Activated CD8-positive, alpha-beta T cell treated with anti-CD3 and anti-CD28 coated beads for 36 hours (primary cell): ENCODE results near the gene HSP90AB1. TPM values are rescaled to one million over a fixed set of nuclear protein-coding genes. Genes with fewer than 3 reads are reported as not detected.

ENCODE experiments used
- ATAC-seq: fragments of 200-7000 bp; cut with Tn5 transposase; one replicate; pipeline ENCODE4 v1.10.0; 2021; ENCODE audit warnings: mild to moderate bottlenecking, moderate library complexity
- CTCF ChIA-PET: fragments of 350-600 bp; sonication (Branson Sonifier 250); formaldehyde crosslinking; loops from one replicate; lab custom pipeline; 2021; ENCODE audit warnings: antibody characterized with exemption; lab: Charles Lee
- POLR2A ChIA-PET: fragments of 350-600 bp; sonication (Branson Sonifier 250); formaldehyde crosslinking; loops from one replicate; lab custom pipeline; 2021; ENCODE audit warnings: antibody characterized with exemption; lab: Charles Lee
- DNase-seq: peaks from one replicate; pipeline ENCODE4 v3.0.0-alpha.2; 2020
- H3K27ac Mint-ChIP-seq: one replicate; pipeline ENCODE4 v1.8.0; 2021; ENCODE audit warnings: mild to moderate bottlenecking, mixed read lengths
- H3K27me3 Mint-ChIP-seq: one replicate; pipeline ENCODE4 v1.8.0; 2021; ENCODE audit warnings: mixed read lengths
- H3K36me3 Mint-ChIP-seq: one replicate; pipeline ENCODE4 v1.8.0; 2021; ENCODE audit warnings: low read depth, mixed read lengths
- H3K4me1 Mint-ChIP-seq: one replicate; pipeline ENCODE4 v1.8.0; 2021; ENCODE audit warnings: low read depth, mixed read lengths
- H3K4me3 Mint-ChIP-seq: one replicate; pipeline ENCODE4 v1.8.0; 2021; ENCODE audit warnings: mild to moderate bottlenecking, moderate library complexity, mixed read lengths
- H3K9me3 Mint-ChIP-seq: one replicate; pipeline ENCODE4 v1.8.0; 2021; ENCODE audit warnings: mixed read lengths
- CTCF ChIP-seq: fragments of 200-600 bp; IDR thresholded peaks from one replicate; pipeline ENCODE4 v1.8.0; 2022; ENCODE audit warnings: antibody characterized with exemption, mild to moderate bottlenecking
- intact Hi-C: fragments of 100-400 bp; cut with micrococcal nuclease; formaldehyde crosslinking; loops from one replicate; pipeline ENCODE4 v1.10.0; 2022
- total RNA-seq, 2 experiments: library from RNA; stranded (reverse); gene quantifications; one replicate each; pipeline ENCODE4 v1.2.3, GENCODE V29; 2021

The HSP90AB1 gene
- total RNA-seq, 2 experiments from 2014 or later = 2,124 to 2,130 TPM

- POLR2A ChIA-PET = interaction anchor here (0.9 kb wide), 2 partner anchors 16 to 130 kb away, joined by 3 to 5 read pairs; partner anchors contain the start of gene SLC35B2
- Mint-ChIP-seq H3K27me3 (peaks cover 53% of the 10 kb centered on the region), H3K27ac (no peak overlapping the region), H3K4me1 (peaks cover 12% of the 10 kb centered on the region), H3K4me3 (no peak overlapping the region), H3K9me3 (no peaks in the 10 kb centered on the region), H3K36me3 (no peaks in the 10 kb centered on the region)
- no peak for TF ChIP-seq CTCF
- CTCF ChIA-PET = no interaction called here
- no peak for DNase-seq
- intact Hi-C loops = no loop called here
- ATAC-seq = no peak
Measured at GRCh38 chr6:44272529-44272928, 25.6 kb downstream of the HSP90AB1 start.

GRCh38 chr6:44272999-44273566 is 26.2 kb downstream of the HSP90AB1 start:
- Mint-ChIP-seq H3K9me3 (no peaks in the 10 kb centered on the region), H3K27ac (no peak overlapping the region), H3K27me3 (peaks cover 58% of the 10 kb centered on the region), H3K4me1 (peaks cover 8% of the 10 kb centered on the region), H3K36me3 (no peaks in the 10 kb centered on the region), H3K4me3 (no peak overlapping the region)
- intact Hi-C loops = no loop called here
- ATAC-seq (no peak), DNase-seq (no peak)
- no peak for TF ChIP-seq CTCF
- ChIA-PET CTCF (no interaction called here), POLR2A (interaction anchor here (1.4 kb wide), 1 partner anchor 26 kb away, joined by 5 read pairs; the partner anchor contains the start of gene HSP90AB1)

GRCh38 chr6:44273617-44274016 is 26.7 kb downstream of the HSP90AB1 start:
- ChIA-PET POLR2A (interaction anchor here (0.7 to 1.4 kb wide), 3 partner anchors 12 to 27 kb away, joined by 3 to 5 read pairs (median 4); partner anchors contain the start of gene HSP90AB1), CTCF (no interaction called here)
- Mint-ChIP-seq H3K4me3 (no peak overlapping the region), H3K36me3 (no peaks in the 10 kb centered on the region), H3K27ac (no peak overlapping the region), H3K4me1 (peaks cover 8% of the 10 kb centered on the region), H3K27me3 (peaks cover 57% of the 10 kb centered on the region), H3K9me3 (no peaks in the 10 kb centered on the region)
- no peak for TF ChIP-seq CTCF
- DNase-seq (no peak), ATAC-seq (no peak)
- intact Hi-C loops = no loop called here

GRCh38 chr6:44275271-44275748 is 28.4 kb downstream of the HSP90AB1 start:
- H3K4me1 Mint-ChIP-seq = peaks cover 4% of the 10 kb centered on the region
- TF ChIP-seq CTCF = no peak
- ChIA-PET POLR2A (interaction anchor here (0.6 to 1.1 kb wide), 4 partner anchors 30 to 892 kb away, joined by 3 read pairs; no protein-coding TSS in a partner anchor), CTCF (interaction anchor here (1.0 kb wide), 1 partner anchor 20 kb away, joined by 3 read pairs; no protein-coding TSS in a partner anchor)
- no peak overlapping the region for H3K4me3 Mint-ChIP-seq
- intact Hi-C loops = no loop called here
- H3K36me3 Mint-ChIP-seq = no peaks in the 10 kb centered on the region
- no peak for DNase-seq
- H3K27me3 Mint-ChIP-seq = peaks cover 50% of the 10 kb centered on the region
- H3K27ac Mint-ChIP-seq = no peak overlapping the region
- no peak for ATAC-seq
- no peaks in the 10 kb centered on the region for H3K9me3 Mint-ChIP-seq
